ENCODE data around the gene ABCC8. TPM values are rescaled to one million over a fixed set of nuclear protein-coding genes. Genes with fewer than 3 reads are reported as not detected.
A peak's percentile ranks its signal among the peaks of the same experiment; 100 is the strongest.

The ABCC8 gene
- total RNA-seq, 1 experiment from 2014 or later, result 7.3 TPM

- no peak for ATAC-seq
- no peak overlapping the region for H3K4me3 Mint-ChIP-seq
- H3K9me3 Mint-ChIP-seq, result peaks cover 8% of the 10 kb centered on the region
- H3K27me3 Mint-ChIP-seq (ENCODE audit: low read depth), result peaks cover 50% of the 10 kb centered on the region
- H3K36me3 Mint-ChIP-seq, result no peaks in the 10 kb centered on the region
- no peak for TF ChIP-seq FOXJ3 (CRISPR knock-in tag; IDR thresholded peaks at IDR 0.05; ENCODE audit: borderline replicate concordance)
- CTCF ChIA-PET, result interaction anchor here (0.5 to 1.2 kb wide), 2 partner anchors 85 to 324 kb away, joined by 3 to 5 read pairs; no protein-coding TSS in a partner anchor
- H3K27ac Mint-ChIP-seq, result no peak overlapping the region
- POLR2A ChIA-PET, result no interaction called here
- no peak for DNase-seq (ENCODE audit: low spot score)
- H3K4me1 Mint-ChIP-seq, result peaks cover 14% of the 10 kb centered on the region
These were observed 33.6 kb downstream of the ABCC8 start for GRCh38 chr11:17443000-17443399.

- ChIA-PET CTCF (interaction anchor here (0.6 to 1.6 kb wide), 6 partner anchors 19 to 108 kb away, joined by 3 to 7 read pairs (median 4); partner anchors contain the start of gene OTOG), POLR2A (no interaction called here)
- peak; percentile 77 for ATAC-seq
- Mint-ChIP-seq H3K27me3 (ENCODE audit: low read depth) (peaks cover 58% of the 10 kb centered on the region), H3K4me3 (no peak overlapping the region), H3K36me3 (no peaks in the 10 kb centered on the region), H3K27ac (no peak overlapping the region), H3K9me3 (peaks cover 8% of the 10 kb centered on the region), H3K4me1 (peaks cover 14% of the 10 kb centered on the region)
- peak; percentile 67; the same call in 1 of the 2 replicates for TF ChIP-seq ZNF423 (CRISPR knock-in tag; IDR thresholded peaks at IDR 0.05)
- TF ChIP-seq ESRRA (CRISPR knock-in tag; IDR thresholded peaks at IDR 0.05; ENCODE audit: borderline replicate concordance), result no peak
- DNase-seq (ENCODE audit: low spot score), result no peak
These were observed 37.3 kb downstream of the ABCC8 start for GRCh38 chr11:17439316-17439782.

DNA sequence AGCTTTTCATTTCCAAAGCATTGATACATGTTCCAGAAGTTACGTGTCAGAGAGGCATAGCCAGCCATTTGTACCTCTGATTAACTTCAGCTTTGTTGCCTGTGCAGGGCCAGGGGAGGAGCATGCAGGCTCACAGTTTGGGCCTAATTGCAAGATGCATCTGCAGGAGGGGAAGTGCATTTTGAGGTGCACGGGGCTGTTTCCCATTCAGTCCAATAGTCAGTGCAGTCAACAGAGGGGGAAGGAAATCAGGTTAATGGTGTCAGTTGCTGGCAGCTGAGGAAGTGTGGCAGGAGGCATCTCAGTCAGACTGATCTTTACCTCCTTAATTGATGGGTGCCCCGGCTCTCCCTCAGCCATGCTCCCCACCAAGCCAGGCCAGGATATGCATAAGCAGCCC lies 39.3 kb downstream of the ABCC8 start:
- H3K9me3 Mint-ChIP-seq, result peaks cover 8% of the 10 kb centered on the region
- DNase-seq (ENCODE audit: low spot score), result no peak
- H3K4me3 Mint-ChIP-seq, result no peak overlapping the region
- no peaks in the 10 kb centered on the region for H3K36me3 Mint-ChIP-seq
- peaks cover 52% of the 10 kb centered on the region for H3K27me3 Mint-ChIP-seq (ENCODE audit: low read depth)
- CTCF ChIA-PET, result interaction anchor here (0.7 kb wide), 1 partner anchor 618 kb away, joined by 3 read pairs; no protein-coding TSS in a partner anchor
- ATAC-seq, result no peak
- POLR2A ChIA-PET, result no interaction called here
- H3K27ac Mint-ChIP-seq, result no peak overlapping the region
- peaks cover 11% of the 10 kb centered on the region for H3K4me1 Mint-ChIP-seq
- TF ChIP-seq CREM (CRISPR knock-in tag; IDR thresholded peaks at IDR 0.05) (no peak), E2F4 (CRISPR knock-in tag; IDR thresholded peaks at IDR 0.05; ENCODE audit: borderline replicate concordance, low read depth) (no peak), ERG (CRISPR knock-in tag; IDR thresholded peaks at IDR 0.05) (no peak), ZBTB43 (CRISPR knock-in tag; IDR thresholded peaks at IDR 0.05) (no peak), ZNF416 (CRISPR knock-in tag; IDR thresholded peaks at IDR 0.05) (no peak), ZNF423 (CRISPR knock-in tag; IDR thresholded peaks at IDR 0.05) (no peak), ATF1 (CRISPR knock-in tag; IDR thresholded peaks at IDR 0.05) (no peak), ATF3 (CRISPR knock-in tag; conservative IDR thresholded peaks at IDR 0.05) (no peak), ZBTB21 (CRISPR knock-in tag; IDR thresholded peaks at IDR 0.05; ENCODE audit: borderline replicate concordance) (no peak), ZNF396 (CRISPR knock-in tag; IDR thresholded peaks at IDR 0.05; ENCODE audit: borderline replicate concordance) (no peak), ZNF532 (CRISPR knock-in tag; IDR thresholded peaks at IDR 0.05; ENCODE audit: borderline replicate concordance) (no peak)
- TF ChIP-seq, protein P1, sequence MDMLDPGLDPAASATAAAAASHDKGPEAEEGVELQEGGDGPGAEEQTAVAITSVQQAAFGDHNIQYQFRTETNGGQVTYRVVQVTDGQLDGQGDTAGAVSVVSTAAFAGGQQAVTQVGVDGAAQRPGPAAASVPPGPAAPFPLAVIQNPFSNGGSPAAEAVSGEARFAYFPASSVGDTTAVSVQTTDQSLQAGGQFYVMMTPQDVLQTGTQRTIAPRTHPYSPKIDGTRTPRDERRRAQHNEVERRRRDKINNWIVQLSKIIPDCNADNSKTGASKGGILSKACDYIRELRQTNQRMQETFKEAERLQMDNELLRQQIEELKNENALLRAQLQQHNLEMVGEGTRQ (CRISPR knock-in tag; IDR thresholded peaks at IDR 0.05), result no peak
- TF ChIP-seq, protein P2, sequence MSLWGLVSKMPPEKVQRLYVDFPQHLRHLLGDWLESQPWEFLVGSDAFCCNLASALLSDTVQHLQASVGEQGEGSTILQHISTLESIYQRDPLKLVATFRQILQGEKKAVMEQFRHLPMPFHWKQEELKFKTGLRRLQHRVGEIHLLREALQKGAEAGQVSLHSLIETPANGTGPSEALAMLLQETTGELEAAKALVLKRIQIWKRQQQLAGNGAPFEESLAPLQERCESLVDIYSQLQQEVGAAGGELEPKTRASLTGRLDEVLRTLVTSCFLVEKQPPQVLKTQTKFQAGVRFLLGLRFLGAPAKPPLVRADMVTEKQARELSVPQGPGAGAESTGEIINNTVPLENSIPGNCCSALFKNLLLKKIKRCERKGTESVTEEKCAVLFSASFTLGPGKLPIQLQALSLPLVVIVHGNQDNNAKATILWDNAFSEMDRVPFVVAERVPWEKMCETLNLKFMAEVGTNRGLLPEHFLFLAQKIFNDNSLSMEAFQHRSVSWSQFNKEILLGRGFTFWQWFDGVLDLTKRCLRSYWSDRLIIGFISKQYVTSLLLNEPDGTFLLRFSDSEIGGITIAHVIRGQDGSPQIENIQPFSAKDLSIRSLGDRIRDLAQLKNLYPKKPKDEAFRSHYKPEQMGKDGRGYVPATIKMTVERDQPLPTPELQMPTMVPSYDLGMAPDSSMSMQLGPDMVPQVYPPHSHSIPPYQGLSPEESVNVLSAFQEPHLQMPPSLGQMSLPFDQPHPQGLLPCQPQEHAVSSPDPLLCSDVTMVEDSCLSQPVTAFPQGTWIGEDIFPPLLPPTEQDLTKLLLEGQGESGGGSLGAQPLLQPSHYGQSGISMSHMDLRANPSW (CRISPR knock-in tag; conservative IDR thresholded peaks at IDR 0.05; ENCODE audit: low read depth), result no peak
- TF ChIP-seq, protein P3, sequence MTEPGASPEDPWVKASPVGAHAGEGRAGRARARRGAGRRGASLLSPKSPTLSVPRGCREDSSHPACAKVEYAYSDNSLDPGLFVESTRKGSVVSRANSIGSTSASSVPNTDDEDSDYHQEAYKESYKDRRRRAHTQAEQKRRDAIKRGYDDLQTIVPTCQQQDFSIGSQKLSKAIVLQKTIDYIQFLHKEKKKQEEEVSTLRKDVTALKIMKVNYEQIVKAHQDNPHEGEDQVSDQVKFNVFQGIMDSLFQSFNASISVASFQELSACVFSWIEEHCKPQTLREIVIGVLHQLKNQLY (CRISPR knock-in tag; IDR thresholded peaks at IDR 0.05), result no peak

Data from WTC11 (cell line).